WTC11 (cell line): ENCODE results near the gene SYNE3.

ENCODE experiments used
- CBFB ChIP-seq: sonication (generic); formaldehyde crosslinking; IDR thresholded peaks from 2 replicates; pipeline ENCODE4 v1.8.1; 2022; ENCODE audit warnings: mild to moderate bottlenecking, low read depth, missing genetic modification reagents
- CREB1 ChIP-seq: sonication (generic); formaldehyde crosslinking; IDR thresholded peaks from 2 replicates; pipeline ENCODE4 v1.8.0; 2023; ENCODE audit warnings: mild to moderate bottlenecking, missing genetic modification reagents
- ELF4 ChIP-seq: sonication (generic); formaldehyde crosslinking; IDR thresholded peaks from 2 replicates; pipeline ENCODE4 v1.8.1; 2022; ENCODE audit warnings: low read depth, mild to moderate bottlenecking, moderate library complexity, missing genetic modification reagents
- GABPB1 ChIP-seq: sonication (generic); formaldehyde crosslinking; IDR thresholded peaks from 2 replicates; pipeline ENCODE4 v1.8.1; 2023; ENCODE audit warnings: mild to moderate bottlenecking, missing genetic modification reagents
- ZNF121 ChIP-seq: sonication (generic); formaldehyde crosslinking; IDR thresholded peaks from 2 replicates; pipeline ENCODE4 v1.8.0; 2023; ENCODE audit warnings: missing genetic modification reagents
- ZNF416 ChIP-seq: fragments of 250-450 bp; sonication (Bioruptor Pico); IDR thresholded peaks from 2 replicates; pipeline ENCODE4 v1.9.0; 2021; ENCODE audit warnings: mild to moderate bottlenecking, inconsistent platforms
- TF ChIP-seq, protein P1 (sequence below): fragments of 200-600 bp; IDR thresholded peaks from 2 replicates; pipeline ENCODE4 v1.8.0; 2022; ENCODE audit warnings: antibody characterized with exemption
- TF ChIP-seq, protein P2 (sequence below): sonication (generic); formaldehyde crosslinking; IDR thresholded peaks from 2 replicates; pipeline ENCODE4 v1.8.1; 2023; ENCODE audit warnings: mild to moderate bottlenecking, missing genetic modification reagents, moderate library complexity
- TF ChIP-seq, protein P3 (sequence below): sonication (generic); formaldehyde crosslinking; IDR thresholded peaks from 2 replicates; pipeline ENCODE4 v1.8.0; 2023; ENCODE audit warnings: missing genetic modification reagents
- TF ChIP-seq, protein P4 (sequence below): sonication (generic); formaldehyde crosslinking; IDR thresholded peaks from 2 replicates; pipeline ENCODE4 v1.8.1; 2022; ENCODE audit warnings: low read depth, missing genetic modification reagents, borderline replicate concordance
- TF ChIP-seq, protein P5 (sequence below): sonication (generic); formaldehyde crosslinking; IDR thresholded peaks from 2 replicates; pipeline ENCODE4 v1.8.0; 2022; ENCODE audit warnings: mild to moderate bottlenecking, missing genetic modification reagents

DNA sequence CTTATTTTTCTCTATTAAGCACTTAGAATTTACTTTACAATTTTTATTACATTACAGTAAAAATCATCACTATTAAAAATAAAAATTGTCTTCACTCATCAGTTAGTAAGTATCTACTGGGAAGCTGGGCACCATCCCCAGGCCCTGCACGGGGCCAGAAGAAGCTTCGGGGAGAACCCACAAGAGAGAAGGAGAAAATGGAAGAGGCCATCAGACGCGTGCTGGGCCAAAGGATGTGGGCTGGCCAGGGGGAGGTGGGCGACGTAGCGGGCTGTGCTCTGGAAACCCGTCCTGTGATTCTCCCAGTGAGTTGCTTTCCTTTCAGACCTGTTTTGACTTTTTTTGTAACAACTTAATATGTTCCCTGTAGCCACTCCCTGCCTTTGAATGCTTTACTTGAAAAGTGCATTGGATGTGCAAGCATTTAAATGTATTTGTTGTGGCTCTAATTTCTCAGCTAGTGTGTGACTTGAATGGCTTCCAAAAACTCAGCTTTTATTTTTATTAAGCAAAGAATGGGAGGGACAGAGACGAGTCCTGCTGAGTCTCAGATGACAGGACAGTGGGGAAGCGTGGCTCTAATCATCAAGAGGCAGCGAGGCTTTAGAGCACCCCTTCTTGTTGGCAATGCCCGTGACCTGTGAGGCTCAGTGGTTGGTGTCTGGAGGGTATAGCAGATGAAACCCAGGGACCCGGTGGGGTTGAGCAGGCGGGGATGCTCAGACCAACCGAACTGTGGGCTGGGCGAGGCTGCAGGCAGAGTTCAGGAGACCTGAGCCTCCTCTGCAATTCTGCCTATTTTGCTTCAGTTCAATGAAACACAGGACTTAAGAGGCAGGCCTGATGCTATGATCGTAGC is 38.8 kb downstream of the SYNE3 start:
- TF ChIP-seq, protein P1, sequence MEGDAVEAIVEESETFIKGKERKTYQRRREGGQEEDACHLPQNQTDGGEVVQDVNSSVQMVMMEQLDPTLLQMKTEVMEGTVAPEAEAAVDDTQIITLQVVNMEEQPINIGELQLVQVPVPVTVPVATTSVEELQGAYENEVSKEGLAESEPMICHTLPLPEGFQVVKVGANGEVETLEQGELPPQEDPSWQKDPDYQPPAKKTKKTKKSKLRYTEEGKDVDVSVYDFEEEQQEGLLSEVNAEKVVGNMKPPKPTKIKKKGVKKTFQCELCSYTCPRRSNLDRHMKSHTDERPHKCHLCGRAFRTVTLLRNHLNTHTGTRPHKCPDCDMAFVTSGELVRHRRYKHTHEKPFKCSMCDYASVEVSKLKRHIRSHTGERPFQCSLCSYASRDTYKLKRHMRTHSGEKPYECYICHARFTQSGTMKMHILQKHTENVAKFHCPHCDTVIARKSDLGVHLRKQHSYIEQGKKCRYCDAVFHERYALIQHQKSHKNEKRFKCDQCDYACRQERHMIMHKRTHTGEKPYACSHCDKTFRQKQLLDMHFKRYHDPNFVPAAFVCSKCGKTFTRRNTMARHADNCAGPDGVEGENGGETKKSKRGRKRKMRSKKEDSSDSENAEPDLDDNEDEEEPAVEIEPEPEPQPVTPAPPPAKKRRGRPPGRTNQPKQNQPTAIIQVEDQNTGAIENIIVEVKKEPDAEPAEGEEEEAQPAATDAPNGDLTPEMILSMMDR, result no peak
- TF ChIP-seq, protein P2, sequence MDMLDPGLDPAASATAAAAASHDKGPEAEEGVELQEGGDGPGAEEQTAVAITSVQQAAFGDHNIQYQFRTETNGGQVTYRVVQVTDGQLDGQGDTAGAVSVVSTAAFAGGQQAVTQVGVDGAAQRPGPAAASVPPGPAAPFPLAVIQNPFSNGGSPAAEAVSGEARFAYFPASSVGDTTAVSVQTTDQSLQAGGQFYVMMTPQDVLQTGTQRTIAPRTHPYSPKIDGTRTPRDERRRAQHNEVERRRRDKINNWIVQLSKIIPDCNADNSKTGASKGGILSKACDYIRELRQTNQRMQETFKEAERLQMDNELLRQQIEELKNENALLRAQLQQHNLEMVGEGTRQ, result no peak
- TF ChIP-seq, protein P3, sequence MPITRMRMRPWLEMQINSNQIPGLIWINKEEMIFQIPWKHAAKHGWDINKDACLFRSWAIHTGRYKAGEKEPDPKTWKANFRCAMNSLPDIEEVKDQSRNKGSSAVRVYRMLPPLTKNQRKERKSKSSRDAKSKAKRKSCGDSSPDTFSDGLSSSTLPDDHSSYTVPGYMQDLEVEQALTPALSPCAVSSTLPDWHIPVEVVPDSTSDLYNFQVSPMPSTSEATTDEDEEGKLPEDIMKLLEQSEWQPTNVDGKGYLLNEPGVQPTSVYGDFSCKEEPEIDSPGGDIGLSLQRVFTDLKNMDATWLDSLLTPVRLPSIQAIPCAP (CRISPR knock-in tag), result no peak
- TF ChIP-seq ZNF121 (CRISPR knock-in tag) (no peak), CBFB (CRISPR knock-in tag) (no peak), GABPB1 (CRISPR knock-in tag) (no peak), CREB1 (CRISPR knock-in tag) (no peak), ELF4 (no peak), ZNF416 (CRISPR knock-in tag) (no peak)
- TF ChIP-seq, protein P4, sequence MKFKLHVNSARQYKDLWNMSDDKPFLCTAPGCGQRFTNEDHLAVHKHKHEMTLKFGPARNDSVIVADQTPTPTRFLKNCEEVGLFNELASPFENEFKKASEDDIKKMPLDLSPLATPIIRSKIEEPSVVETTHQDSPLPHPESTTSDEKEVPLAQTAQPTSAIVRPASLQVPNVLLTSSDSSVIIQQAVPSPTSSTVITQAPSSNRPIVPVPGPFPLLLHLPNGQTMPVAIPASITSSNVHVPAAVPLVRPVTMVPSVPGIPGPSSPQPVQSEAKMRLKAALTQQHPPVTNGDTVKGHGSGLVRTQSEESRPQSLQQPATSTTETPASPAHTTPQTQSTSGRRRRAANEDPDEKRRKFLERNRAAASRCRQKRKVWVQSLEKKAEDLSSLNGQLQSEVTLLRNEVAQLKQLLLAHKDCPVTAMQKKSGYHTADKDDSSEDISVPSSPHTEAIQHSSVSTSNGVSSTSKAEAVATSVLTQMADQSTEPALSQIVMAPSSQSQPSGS (CRISPR knock-in tag), result no peak
- TF ChIP-seq, protein P5, sequence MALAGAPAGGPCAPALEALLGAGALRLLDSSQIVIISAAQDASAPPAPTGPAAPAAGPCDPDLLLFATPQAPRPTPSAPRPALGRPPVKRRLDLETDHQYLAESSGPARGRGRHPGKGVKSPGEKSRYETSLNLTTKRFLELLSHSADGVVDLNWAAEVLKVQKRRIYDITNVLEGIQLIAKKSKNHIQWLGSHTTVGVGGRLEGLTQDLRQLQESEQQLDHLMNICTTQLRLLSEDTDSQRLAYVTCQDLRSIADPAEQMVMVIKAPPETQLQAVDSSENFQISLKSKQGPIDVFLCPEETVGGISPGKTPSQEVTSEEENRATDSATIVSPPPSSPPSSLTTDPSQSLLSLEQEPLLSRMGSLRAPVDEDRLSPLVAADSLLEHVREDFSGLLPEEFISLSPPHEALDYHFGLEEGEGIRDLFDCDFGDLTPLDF (CRISPR knock-in tag), result no peak
